GM19395 (cell line): ENCODE data around the gene EPSTI1.

Experiments used
- ATAC-seq: cut with Tn5 transposase; IDR thresholded peaks from one replicate; pipeline ENCODE4 v1.9.1; 2021; ENCODE audit warnings: mild to moderate bottlenecking, moderate library complexity; ENCODE audit not compliant: unreplicated experiment

EPSTI1 gene

DNA sequence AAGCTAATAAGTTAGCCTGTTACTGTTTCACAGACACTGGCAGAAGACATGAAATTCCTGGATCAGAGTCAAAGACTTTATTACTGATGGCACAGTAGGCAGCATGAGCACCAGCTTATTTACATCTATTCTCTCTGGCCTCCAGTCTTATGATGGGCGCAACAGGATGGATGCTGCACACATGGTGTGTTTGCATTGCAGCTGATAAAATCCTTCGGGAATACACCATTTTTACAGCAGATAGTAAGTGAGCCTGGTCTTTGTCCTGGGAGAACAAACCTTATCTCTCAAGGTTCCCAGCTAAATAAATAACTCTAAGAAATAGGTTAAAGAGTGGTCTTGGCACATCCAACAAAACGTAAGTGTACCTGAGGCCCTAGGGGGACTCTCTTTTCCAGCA is 16.0 kb downstream of the EPSTI1 start:
- no peak for ATAC-seq

DNA sequence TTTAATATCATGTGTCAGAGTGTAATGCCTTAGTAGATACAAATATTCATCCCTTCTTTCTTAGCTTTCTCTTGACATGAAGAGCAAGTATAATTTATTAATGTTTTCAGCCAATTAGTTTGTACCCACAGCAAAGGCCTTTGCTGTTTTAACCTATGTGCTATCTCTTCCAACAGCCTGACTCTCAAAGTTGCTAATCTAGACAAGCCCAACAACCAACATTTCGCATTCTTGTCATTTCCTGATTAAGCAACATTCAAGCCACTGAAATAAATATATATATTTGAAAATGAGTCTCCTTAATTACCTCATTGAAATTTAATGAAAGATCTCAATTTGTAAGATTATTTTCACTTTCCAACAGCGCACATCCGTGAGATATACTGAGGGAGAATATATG is 18.5 kb downstream of the EPSTI1 start:
- no peak for ATAC-seq

DNA sequence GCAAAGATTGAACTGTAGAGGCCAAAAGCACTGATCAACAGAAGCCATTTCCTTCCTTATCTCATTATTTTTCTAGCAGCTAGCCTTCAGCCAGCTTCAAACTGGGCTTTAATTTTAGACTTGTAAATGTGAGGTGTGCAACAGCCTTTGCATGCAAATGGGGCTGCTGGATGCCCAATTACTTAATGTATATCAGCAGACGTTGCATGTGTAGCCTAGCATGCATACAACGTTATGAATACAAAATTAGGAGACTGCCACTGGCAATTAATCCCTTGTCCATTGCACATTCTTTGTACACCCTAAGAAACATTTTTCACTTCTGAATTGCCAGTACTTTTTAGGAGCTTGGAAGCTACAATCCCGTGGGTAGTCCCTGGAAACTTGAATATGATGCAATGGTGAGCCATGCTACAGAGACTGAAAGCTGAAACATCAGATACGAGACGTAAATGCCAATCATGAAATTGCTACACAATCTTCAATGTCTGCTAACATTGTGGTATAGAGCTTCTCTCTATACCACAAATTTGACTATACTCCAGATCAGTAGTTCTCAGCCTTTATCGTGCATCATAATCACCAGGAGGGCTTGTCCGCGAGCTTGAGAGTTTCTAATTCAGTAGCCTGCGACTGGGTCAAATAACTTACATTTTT is 20.2 kb downstream of the EPSTI1 start:
- no peak for ATAC-seq

DNA sequence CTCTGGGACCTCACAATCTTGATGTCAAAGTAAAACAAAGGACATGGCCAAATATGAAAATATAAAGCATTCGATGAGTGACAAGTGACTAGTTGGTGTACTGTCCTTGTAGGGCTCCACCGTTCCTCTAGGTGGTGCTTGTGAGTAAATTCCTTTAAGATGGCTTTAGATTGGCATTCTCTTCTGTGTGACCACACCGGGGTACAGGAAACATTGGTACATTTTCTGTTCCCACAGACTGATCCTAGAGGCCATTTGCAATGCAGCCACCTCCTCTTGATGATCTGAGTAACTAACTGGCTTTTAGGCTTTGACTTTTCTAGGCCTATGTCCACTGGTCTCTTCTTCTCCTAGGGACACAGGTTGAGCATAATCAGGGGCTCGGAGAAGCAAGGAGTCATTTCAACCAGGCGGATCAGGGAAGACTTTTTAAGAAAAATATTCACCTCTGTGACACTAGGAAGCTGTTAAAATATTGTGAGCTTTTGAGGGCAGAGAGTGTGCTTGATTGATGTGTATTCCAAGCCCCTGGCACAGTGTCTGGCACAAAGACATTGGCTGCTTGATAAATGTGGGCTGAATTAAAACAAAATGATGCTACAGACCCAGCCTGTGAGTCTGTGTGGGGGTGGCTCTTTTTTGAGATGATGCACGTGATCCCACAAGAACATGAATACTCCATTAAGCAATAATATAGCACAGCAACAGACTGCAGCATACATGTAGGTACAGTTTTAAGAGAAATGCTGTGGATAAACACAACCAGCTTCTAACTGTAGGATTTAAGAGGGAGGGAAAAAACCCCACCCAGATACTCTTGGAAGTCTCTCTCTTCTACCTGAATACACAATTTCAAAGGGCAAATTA is 21.0 kb downstream of the EPSTI1 start:
- no peak for ATAC-seq

DNA sequence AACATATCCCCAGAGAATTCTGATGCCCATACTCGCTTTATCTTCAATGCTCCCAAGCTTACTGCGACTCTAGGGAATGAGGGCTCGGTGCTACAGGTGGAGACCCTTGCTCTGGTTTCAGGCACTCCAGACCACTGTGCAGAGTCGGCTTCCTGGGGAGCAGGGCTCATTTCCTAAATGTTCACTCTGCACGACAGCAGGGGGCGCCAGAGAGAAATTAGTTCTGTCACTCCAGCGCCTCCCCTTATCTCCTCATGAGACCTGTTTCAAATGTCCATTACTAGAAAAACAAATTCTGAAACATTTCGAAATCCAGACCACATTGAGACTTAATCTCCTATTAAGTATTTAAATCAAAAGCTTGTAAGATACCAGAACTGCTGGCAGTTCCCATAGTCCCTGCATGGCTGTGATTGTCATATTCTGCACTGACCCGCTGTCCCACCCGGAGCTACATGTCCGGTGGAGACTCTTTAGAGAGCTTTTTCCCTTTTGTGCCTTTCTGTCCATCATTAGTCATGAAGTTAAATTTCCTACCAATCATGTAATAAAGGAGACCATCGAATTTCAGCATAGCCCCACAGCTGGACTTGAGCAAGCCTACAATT is 22.4 kb downstream of the EPSTI1 start:
- no peak for ATAC-seq

DNA sequence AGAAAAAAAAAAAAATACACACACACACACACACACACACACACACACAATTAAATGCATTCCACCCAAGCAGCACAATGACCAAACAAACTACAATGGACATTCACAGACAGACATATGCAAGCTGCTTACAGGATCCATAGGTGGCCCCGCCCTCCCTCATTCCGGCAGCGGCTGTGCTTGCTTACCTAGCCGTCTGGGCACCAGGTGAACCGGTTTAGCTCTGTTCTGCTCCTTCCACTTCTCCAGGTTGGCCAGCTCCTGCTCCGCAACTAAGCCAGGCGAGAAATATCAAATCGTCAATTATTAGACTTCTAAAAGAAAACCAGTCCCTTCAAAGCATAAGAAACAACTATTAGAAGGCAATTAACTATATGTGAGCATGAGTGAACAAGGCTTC is 23.1 kb downstream of the EPSTI1 start:
- no peak for ATAC-seq

DNA sequence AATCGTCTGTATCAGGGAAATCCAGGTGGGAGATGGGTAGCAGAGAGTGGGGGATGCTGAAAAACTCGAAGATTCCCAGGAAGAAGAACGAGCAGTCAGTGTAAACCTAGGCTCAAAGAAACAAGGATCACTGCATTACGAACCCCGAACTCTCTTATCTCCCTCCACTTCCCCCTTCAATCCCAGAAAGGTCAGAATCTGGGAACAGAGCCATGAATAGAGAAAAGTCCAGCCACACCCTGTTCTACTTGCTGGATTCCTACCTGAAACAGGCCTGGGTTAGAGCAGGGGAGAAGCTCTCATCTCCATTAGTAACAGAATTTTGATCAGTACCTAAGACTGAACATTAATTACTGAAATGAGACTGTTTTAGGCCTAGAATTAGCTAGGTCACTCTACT is 24.4 kb downstream of the EPSTI1 start:
- ATAC-seq, result no peak

DNA sequence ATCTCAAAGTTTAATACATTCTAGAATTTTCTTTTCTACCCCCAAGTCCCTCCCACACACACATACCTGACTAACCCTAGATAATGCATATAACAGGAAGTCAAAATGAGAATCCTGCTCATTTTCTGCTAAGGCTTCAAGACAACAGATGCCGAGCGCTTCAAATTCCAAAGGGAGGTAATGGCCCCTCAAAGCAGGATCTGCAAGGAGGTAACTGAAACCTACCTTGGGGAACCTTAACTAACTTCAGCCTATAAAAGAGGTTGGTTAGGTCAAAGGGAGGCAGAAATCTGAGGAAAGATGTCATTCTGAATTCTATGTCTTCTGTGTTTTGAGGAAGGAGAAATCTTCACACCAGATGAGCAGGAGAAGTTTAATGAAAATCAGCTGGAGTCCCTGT is 26.8 kb downstream of the EPSTI1 start:
- ATAC-seq, result no peak

DNA sequence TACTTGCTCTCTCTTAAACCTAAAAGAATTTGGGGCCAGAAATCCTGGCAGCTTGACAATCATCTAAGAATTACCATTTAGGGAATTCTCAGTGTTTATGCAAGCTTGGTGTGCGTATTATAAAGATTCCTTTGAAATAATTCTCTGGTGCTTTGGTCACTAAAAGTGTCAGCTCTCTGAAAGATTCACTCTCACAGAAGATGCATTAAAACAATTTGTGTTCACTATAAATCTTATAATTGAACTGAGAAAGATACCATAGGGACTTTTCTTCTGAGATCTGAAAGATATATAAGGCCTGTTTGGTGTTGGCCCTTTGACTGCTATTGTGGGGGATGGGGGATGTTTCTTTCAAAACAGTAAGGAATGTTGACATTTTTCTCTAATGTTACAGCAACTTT is 27.3 kb downstream of the EPSTI1 start:
- ATAC-seq, result no peak

DNA sequence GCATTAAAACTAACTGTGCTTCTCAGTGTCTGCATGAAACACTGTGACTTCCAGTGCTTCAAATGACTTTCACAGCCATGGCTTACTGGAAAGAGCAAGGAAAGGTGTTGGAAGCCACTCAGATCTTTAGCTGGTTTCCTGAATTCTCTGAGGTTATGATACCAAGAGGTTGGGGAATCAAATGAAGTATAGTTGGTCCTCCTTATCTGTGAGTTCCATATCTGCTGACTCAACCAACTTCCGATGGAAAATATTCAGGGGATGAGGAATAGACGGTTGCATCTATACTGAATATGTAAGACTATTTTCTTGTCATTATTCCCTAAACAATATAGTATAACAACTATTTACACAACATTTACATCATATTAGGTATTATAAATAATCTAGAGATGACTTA is 32.4 kb downstream of the EPSTI1 start:
- no peak for ATAC-seq

DNA sequence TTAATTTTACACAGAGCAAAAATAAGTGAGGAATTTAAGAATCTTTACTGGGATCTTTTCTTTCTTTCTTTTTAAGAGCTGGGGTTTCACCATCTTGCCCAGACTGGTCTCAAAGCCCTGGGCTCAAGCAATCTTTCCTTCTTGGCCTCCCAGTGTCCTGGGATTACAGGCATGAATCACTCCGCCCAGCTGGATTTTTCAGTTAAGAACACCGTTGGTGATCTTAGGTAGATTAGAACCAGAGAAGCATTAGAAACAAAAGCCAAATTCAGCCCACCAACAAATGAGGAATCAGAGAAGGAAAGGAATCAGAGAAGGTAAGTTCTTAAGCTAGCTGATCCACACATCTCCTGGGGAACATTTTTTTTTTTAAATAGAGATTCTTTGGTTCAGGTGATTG is 34.2 kb downstream of the EPSTI1 start:
- ATAC-seq, result no peak

DNA sequence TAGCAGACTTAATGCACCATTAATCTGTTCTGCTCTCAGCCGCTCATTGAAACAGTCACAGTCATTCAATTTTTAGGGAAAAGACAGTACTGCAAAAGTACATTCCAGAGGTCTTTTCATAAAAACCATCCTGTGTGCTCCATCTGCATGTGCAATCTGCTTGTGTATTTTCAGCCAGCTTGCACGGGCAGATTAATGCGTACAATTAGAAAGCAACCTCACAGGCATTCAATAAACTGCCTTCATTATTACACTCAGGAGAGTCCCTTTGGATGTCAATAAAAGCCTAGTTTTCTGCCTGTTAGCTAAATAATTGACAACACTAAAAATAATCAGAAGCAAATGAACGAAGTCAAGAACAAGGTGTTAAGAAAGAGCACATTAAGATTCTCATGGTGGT is 41.9 kb downstream of the EPSTI1 start:
- ATAC-seq, result no peak

DNA sequence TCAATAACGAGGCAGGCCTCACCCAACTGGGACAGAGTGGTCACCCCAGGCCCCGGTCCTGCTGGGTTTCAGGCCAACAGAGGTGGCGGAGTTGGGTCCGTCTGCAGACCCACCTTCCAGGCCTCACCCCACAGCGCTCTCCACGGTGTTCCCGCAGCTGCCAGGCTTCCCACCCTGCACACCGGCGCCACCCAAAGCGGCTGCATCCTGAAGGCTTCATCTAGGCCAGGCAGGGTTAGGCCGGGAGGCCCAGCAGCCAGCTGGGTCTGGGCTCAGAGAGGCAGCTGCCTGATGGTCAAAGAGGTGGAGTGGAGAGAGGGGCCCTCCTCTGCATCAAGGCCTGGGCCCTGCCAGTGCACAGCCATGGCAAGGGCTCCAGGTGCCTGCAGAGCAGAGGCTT is 44.1 kb downstream of the EPSTI1 start:
- ATAC-seq, result no peak

DNA sequence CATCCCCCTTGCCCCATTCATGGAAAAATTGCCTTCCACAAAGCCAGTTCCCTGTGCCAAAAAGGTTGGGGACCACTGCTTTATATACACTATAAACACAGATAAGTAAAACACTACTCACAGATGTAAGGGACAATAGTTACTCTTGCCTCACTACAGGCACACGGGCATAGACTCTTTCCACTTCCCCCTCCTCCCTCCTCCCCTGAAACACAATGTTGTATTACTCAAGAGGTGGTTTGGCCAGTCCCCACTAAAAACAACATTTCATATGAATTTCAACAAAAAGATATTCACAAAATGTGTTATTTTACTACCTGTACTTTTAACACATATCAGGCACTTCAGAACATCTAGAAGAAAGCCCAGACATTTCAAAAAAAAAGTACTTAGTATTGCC is 45.1 kb downstream of the EPSTI1 start:
- ATAC-seq, result no peak

DNA sequence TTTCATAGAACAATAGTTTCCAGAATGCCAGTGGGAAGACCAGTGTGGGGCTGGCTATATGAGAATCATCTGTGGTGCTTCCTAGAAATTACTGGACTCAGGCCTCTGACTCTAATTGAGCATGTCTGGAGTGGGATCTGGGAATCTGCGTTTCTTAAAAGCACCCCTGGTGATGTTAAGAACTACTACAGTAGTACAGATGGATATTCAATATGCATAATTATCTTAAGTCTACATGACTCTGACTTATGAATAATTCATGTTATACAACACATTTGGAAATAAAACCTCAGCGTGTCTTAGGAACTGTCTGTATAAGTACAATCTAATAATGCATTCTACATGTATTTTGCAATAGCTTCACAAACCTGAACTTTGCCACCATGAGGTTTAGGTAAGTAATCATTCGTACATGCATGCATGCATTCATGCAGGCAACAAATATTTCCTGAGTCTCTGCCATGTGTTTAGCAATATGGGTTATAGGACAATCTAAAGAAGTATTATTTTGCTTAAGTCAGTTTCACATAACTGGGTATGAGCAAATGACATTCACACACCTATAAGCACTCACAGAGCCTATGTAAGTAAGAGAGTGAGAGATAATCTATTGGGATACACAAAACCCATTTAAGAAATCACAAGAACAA is 62.0 kb downstream of the EPSTI1 start:
- ATAC-seq, result no peak

DNA sequence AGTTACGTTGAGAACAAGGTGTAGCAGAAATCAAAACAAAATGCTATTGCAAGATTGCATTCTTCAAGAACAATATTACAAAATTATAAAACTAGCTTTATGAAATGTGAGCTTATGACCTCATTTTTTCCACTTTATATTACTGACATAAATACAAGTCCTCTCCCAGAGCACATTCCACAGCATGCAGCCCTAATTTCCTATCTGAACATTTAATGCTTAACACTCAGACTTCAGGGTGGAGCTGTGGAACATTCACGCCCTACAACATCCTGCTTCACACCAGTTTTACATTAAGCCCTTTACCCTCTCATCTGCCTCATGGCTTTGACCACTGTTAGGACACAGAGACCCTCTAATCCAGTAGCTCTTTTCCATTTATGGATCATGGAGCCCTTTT is 65.5 kb downstream of the EPSTI1 start:
- ATAC-seq, result no peak

DNA sequence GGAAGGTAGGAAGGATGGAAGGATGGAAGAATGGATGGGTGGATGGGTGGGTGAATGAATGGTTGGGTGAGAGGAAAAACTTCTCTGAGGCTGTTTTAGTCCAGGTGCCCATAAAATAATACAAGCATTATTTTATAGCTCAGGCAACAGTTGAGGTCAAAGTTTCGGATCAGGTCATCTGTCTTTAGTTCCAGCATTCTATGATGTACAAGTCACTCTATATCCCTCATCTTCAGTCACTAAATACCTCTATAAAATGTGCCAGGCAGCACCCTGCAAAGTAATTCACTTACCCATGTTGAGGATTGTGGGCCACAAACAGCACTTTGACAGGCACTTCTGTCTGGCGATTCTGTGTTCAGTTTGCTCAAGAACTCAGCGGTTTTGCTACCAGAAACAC is 66.0 kb downstream of the EPSTI1 start:
- ATAC-seq, result no peak

DNA sequence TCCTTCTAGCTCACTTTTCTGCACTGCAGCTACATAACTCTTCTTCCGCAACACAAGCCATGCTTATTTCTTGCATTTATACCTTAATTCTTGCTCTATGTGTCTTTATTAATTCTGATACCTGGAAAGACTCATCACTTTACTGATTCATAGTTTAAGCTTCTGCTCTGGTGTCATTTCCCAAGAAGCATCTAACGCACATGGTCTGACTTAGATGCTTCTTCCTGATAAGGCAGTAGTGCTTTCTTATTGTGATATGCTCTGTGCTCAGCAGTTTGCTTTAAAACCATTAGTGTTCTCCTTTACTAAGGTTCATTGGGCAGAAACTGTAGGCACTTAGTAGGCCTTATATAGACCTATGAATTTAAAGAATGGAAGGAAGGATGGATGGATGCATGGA is 66.4 kb downstream of the EPSTI1 start:
- ATAC-seq, result no peak

DNA sequence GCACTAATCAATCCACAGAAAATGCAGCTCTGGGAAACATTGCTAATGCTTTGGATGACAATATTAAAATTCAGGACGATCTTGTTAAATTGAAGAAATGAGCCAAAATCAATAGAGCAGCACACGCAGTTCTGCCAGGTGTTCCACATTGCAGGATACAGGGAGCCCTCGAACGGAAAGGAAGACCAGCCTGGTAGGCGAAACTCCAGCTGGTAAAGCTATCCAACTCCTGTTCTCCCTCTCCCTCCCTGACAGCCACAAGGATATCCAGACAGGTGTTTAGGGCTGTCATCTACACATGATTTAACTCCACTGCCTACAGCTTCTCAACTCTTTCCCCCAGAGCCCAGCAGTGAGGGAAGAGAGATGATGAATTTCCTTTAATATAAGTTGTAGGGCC is 67.7 kb downstream of the EPSTI1 start:
- no peak for ATAC-seq

DNA sequence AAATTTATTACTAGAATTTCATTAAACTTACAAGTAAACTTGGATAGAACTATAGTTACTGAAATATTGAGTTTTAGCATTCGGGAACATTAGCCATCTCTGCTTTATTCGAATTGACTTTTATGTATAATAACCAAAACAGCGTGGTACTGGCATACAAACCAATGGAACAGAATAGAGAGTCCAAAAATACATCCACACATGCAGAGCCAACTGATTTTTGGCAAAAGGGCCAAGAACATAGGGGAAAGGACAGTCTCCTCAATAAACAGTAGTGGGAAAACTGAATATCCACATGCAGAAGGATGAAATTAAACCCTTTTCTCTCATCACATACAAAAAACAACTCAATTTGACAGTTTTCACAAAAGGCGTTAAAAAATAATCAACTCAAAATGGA is 84.3 kb downstream of the EPSTI1 start:
- no peak for ATAC-seq

DNA sequence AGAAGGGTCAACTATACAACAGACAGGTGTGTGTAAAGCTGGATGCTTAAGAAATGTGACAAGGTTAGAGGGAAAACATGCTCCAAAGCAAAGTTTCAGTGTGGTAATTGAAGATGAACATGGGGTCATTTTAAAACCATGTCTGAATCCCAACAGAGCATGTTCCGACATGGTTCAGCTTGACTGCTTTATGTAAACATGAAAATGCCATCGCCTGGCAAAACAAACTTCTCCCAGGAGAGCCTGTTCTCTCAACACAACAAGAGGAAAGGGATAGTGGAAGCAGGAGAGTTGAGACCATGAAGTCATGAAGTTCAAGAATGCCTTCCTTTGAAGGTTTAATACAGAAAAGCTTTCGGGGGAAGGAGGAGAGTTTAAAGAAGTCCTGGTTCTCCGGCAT is 85.8 kb downstream of the EPSTI1 start:
- ATAC-seq, result no peak

DNA sequence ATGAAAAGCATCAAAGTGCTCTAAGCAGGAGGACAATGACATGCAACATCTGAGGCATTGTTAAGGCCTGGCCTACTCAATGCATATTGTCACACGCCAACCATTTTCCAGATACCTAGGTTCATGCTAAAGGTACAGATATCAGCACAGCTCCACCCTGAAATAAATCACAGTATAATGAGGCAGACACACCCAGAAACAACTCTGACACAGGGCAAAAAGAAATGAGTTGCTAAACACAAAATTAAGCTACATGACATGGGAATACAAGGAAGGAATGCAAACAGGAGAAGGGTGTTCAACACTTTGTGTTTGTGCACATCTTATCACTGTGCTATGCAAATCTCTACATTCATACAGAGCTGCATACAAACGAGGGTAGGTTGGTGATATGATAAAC is 86.5 kb downstream of the EPSTI1 start:
- no peak for ATAC-seq
